Stimulated activated naive CD4-positive, alpha-beta T cell (primary cell): Measurements from ENCODE around the gene NRXN3.

ENCODE experiments used
- DNase-seq, 6 experiments: peaks; one replicate each; lab custom pipeline; 2025; lab: John Stamatoyannopoulos, UW

The NRXN3 gene

GRCh38 chr14:78933948-78934524, 763.9 kb downstream of the NRXN3 start:
- no peak for DNase-seq

GRCh38 chr14:78946949-78947348, 776.8 kb downstream of the NRXN3 start:
- no peak for DNase-seq

GRCh38 chr14:78947681-78948080, 777.5 kb downstream of the NRXN3 start:
- no peak for DNase-seq

GRCh38 chr14:78950649-78951048, 780.5 kb downstream of the NRXN3 start:
- DNase-seq: no peak

DNA sequence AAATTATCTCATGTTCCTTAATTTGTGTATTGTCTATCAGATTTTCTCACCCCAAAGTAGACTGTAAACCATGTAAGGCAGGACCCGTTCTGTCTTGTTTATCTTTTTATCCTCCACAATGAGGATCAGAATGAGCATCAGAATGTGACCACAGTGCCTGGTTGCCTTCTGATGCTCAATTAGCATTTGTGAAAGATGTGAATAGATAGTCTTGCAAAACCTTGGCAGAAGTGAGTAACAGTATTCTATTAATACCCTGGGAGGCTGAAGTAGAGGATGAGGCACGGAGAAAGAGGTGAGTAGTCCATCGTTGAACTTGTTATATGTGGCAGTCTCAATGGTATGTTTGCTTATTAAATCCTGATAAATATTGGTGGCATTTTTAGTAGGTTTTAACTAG, 781.4 kb downstream of the NRXN3 start:
- DNase-seq: no peak

GRCh38 chr14:78959674-78960264, 789.6 kb downstream of the NRXN3 start:
- peak in 2 of 6 experiments; percentile 0 to 9 for DNase-seq

GRCh38 chr14:78967111-78967809, 797.1 kb downstream of the NRXN3 start:
- no peak for DNase-seq

- no peak for DNase-seq
Observed at GRCh38 chr14:78968265-78968664, 798.1 kb downstream of the NRXN3 start.

GRCh38 chr14:78970677-78971076, 800.5 kb downstream of the NRXN3 start:
- DNase-seq: no peak

- DNase-seq: no peak
Observed at GRCh38 chr14:78972440-78972839, 802.3 kb downstream of the NRXN3 start.

DNA sequence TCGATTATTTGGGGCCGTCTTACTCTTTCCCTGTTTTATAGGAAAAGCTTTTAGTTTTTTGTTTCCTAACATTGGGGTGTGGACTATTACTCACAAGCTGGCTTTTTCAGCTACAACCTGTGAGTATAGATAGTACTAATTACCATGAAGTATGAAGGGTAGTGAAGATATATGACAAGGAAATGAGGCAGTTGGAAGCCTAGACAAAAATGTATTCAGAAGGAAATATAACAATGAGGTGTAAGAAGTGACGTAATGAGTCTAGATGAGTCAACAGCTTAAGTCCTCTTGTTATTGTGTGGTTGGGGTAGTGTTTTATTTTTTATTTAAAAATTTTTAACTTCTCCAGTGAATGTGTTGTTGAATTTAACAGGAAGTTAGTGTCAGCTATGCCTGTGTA, 804.5 kb downstream of the NRXN3 start:
- no peak for DNase-seq

- DNase-seq: no peak
Observed at GRCh38 chr14:78975734-78976133, 805.6 kb downstream of the NRXN3 start.

DNA sequence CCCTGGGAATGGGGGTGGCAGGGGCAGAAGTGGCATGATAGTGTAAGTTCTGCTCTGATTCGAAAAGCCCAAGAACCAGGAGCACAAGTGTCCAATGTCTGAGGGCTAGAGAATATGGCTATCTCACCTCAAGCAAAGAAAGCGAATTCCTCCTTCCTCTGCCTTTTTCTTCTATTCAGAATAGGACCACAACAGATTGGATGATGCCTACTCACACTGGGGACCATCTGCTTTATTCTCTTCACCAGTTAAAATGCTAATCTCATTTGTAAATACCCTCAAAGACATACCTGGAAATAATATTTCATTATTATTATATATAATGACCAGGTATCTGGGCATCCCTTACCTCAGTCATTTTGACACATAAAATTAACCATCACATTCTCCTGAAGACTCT, 808.7 kb downstream of the NRXN3 start:
- no peak for DNase-seq

DNA sequence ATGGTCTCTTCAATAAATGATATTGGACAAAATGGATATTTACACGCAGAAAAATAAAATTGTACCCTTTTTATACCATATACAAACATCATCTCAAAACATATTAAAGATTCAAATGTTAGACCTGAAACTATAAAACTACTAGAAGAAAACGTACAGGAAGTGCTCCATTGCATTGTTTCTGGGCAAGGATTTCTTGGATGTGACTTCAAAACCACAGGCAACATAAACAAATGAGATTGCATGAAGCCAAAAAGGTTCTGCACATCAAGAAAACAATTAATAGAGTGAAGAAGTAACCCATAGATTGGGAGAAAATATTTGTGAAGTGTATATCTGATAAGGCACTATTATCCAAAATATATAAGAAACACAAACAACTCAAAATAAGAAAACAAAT, 812.4 kb downstream of the NRXN3 start:
- no peak for DNase-seq

DNA sequence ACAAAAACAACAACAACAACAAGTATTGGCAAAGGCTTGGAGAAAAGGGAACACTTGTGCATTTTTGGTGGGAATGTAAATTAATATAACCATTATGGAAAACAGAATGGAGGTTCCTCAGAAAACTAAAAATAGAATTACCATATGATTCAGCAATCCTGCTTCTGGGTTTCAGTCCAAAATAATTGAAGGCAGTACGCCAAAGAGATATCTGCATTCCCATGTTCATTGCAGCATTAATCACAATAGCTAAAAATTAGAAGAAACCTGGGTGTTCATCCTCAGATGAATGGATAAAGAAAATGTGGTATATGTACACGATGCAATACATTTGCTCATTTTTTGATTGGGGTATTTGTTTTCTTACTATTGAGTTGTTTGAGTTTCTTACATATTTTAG, 813.0 kb downstream of the NRXN3 start:
- no peak for DNase-seq

- DNase-seq: no peak
Observed at GRCh38 chr14:78985668-78986381, 815.7 kb downstream of the NRXN3 start.

DNA sequence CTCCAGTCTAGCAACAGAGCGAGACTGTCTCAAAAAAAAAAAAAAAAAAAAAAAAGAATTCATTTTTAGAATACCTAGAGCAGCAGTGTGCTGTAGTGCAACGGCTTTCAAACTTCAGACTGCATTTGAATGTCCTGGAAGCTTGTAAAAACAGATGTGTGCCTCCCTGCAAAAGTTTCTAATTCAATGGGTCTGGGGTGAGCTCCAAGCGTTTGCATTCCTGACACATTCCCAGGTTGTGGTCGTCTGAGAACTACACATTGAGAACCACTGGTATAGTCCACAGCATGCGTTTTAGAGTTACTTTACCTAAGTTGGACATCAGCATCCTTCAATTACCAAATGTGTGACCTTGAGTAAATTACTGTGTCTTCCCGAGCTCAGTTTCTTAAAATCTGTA, 816.8 kb downstream of the NRXN3 start:
- DNase-seq: no peak

DNA sequence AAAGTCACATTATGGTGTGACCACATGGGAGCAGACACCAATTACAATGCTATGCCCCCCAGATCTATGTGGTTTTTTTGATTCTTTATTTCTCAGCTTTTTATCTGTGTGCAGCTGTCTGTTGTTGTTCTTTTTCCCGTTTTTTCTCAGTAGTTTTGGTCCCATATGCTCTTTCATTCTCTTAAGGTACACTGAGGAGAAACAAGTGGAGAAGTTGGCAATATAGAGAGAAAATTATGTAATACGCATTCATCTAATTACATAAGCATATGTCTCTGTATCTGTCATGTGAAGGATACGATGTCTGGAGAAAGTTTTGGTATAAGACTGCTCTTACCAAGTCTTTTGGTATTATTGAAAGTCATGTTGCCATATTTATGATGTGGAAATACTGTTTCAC, 819.0 kb downstream of the NRXN3 start:
- no peak for DNase-seq

DNA sequence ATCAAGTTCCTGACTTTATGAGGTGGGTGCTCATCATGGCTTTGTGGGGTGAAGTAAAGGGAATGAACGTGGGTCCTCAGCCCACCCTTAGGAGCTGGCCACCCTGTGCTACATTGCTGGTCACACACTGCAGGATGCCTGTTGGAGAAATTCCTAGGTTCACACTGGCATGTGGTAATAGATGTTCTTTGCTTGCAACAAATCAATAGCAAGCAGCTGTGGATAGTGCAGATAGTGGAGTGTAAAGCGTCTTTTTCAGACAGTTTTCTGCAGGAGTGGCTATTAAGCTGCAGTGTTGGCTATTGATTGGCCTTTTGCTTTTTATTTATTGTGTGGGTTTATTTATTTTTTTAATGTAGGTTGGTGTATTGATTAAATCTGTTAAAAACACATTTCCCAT, 822.7 kb downstream of the NRXN3 start:
- no peak for DNase-seq

- DNase-seq: no peak
Observed at GRCh38 chr14:78997811-78998210, 827.6 kb downstream of the NRXN3 start.

DNA sequence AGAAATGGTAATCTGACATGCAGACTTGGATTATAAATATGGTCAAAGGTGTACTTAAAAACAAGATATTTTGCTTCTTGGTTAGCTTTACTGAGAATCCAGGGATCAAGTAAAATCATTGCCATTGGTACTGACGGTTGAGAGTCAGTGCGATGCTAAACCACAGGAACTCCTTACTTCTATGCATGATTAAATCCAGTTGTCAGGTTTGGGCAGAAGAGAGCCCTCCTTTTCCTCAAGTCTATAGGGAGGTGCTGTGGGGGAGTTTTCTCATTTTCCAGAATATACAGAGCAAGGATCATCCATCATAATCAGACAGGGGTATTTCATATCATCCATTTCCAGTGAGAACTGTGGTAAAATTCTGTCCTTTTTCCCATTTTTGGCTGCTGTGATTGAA, 839.1 kb downstream of the NRXN3 start:
- no peak for DNase-seq

GRCh38 chr14:79011091-79011919, 841.1 kb downstream of the NRXN3 start:
- no peak for DNase-seq
